ENCODE results near the gene EEFSEC. TPM values are rescaled to one million over a fixed set of nuclear protein-coding genes. Genes with fewer than 3 reads are reported as not detected.

Gene EEFSEC
- polyA plus RNA-seq, 1 donor (not counting 4 experiments of a cell fraction or from before 2014, with no cell fraction given): 8.7 TPM

DNA sequence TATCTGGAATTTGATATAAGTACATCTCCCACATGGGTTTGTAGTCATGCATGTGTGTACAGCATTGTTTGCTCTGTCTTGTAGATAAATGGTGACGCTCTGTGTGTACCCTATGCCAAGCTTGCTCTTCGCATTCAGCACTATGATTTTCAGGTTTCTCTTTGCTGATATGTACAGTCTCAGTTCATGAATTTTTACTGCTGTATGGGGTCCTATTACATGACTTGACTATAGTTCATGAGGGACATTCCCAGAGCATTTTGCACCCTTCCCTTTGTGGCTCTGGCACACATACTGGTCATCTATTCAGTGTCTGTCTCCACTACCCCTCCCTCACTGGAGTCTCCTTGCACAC lies 132.7 kb downstream of the EEFSEC start:
- Histone ChIP-seq H3K9ac (ENCODE audit: control insufficient read depth, extremely low read depth, insufficient read depth, low read length) (no peak overlapping the region), H3K4me2 (ENCODE audit: control insufficient read depth, extremely low read depth, insufficient read depth, low read depth, low read length) (no peak overlapping the region), H2AFZ (ENCODE audit: control insufficient read depth, low read length) (no peak overlapping the region), H4K20me1 (ENCODE audit: control insufficient read depth, extremely low read depth, insufficient read depth, low read length) (no peaks in the 10 kb centered on the region), H3K9me1 (ENCODE audit: control insufficient read depth, extremely low read depth, insufficient read depth, low read length) (no peaks in the 10 kb centered on the region), H3K79me2 (ENCODE audit: control insufficient read depth, insufficient read depth, low read length) (no peaks in the 10 kb centered on the region), H3K4me3 (ENCODE audit: control insufficient read depth in 2 of 3, extremely low read depth in 1 of 3, insufficient read depth in 2 of 3, low read depth in 1 of 3, low read length in 3 of 3) (no peak overlapping the region), H3K27ac (ENCODE audit: control insufficient read depth, insufficient read depth, low read length) (no peak overlapping the region), H3K27me3 (ENCODE audit: control insufficient read depth, extremely low read depth, insufficient read depth, low read length) (no peaks in the 10 kb centered on the region), H3K4me1 (ENCODE audit: control insufficient read depth, extremely low read depth, insufficient read depth, low read length) (no peaks in the 10 kb centered on the region), H3K36me3 (ENCODE audit: control insufficient read depth in 2 of 2, extremely low read depth in 1 of 2, insufficient read depth in 2 of 2, low read length in 2 of 2) (peaks cover 0 to 1% of the 10 kb centered on the region in 2 experiments), H3K9me3 (ENCODE audit: control insufficient read depth, low read depth, low read length) (no peaks in the 10 kb centered on the region)
- no peak for TF ChIP-seq EZH2 (IDR thresholded peaks at IDR 0.05; ENCODE audit: low read length)
- TF ChIP-seq, protein P1, sequence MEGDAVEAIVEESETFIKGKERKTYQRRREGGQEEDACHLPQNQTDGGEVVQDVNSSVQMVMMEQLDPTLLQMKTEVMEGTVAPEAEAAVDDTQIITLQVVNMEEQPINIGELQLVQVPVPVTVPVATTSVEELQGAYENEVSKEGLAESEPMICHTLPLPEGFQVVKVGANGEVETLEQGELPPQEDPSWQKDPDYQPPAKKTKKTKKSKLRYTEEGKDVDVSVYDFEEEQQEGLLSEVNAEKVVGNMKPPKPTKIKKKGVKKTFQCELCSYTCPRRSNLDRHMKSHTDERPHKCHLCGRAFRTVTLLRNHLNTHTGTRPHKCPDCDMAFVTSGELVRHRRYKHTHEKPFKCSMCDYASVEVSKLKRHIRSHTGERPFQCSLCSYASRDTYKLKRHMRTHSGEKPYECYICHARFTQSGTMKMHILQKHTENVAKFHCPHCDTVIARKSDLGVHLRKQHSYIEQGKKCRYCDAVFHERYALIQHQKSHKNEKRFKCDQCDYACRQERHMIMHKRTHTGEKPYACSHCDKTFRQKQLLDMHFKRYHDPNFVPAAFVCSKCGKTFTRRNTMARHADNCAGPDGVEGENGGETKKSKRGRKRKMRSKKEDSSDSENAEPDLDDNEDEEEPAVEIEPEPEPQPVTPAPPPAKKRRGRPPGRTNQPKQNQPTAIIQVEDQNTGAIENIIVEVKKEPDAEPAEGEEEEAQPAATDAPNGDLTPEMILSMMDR (optimal IDR thresholded peaks at IDR 0.05 in 1 of 3, IDR thresholded peaks at IDR 0.05 in 1 of 3, conservative IDR thresholded peaks at IDR 0.05 in 1 of 3; ENCODE audit: extremely low read depth in 1 of 3, insufficient read depth in 2 of 3, low read length in 3 of 3): no peak
- no peak for FAIRE-seq
- DNase-seq (ENCODE audit: low read depth, low spot score): no peak
- dilution Hi-C loops (cut with MboI; ENCODE audit: extremely low pct_ligation_motif_present, low sequenced_read_pairs): no loop called here

DNA sequence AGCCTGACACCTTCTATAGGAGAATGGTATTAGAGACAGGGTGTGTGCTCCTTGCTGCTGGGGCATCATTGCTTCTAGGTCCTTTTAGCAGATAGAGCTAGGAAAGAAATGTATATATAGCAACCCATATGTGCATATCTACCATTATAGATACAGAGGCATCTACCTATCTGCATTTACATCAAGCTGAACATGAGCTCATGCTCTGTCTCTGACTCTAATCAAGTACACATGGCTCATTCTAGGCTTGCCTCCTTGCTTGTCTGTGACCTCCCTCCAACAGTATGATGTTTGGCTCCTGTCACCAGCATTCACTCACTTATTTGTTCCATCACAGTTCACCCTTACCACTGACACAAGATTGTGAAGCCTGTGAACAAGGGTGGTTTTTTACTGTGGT lies 133.4 kb downstream of the EEFSEC start:
- Histone ChIP-seq H3K9ac (ENCODE audit: control insufficient read depth, extremely low read depth, insufficient read depth, low read length) (no peak overlapping the region), H2AFZ (ENCODE audit: control insufficient read depth, low read length) (no peak overlapping the region), H3K9me1 (ENCODE audit: control insufficient read depth, extremely low read depth, insufficient read depth, low read length) (no peaks in the 10 kb centered on the region), H3K4me3 (ENCODE audit: control insufficient read depth in 2 of 3, extremely low read depth in 1 of 3, insufficient read depth in 2 of 3, low read depth in 1 of 3, low read length in 3 of 3) (no peak overlapping the region), H3K9me3 (ENCODE audit: control insufficient read depth, low read depth, low read length) (no peaks in the 10 kb centered on the region), H4K20me1 (ENCODE audit: control insufficient read depth, extremely low read depth, insufficient read depth, low read length) (no peaks in the 10 kb centered on the region), H3K27me3 (ENCODE audit: control insufficient read depth, extremely low read depth, insufficient read depth, low read length) (no peaks in the 10 kb centered on the region), H3K79me2 (ENCODE audit: control insufficient read depth, insufficient read depth, low read length) (no peaks in the 10 kb centered on the region), H3K36me3 (ENCODE audit: control insufficient read depth in 2 of 2, extremely low read depth in 1 of 2, insufficient read depth in 2 of 2, low read length in 2 of 2) (peaks cover 0 to 1% of the 10 kb centered on the region in 2 experiments), H3K4me1 (ENCODE audit: control insufficient read depth, extremely low read depth, insufficient read depth, low read length) (no peaks in the 10 kb centered on the region), H3K27ac (ENCODE audit: control insufficient read depth, insufficient read depth, low read length) (no peak overlapping the region), H3K4me2 (ENCODE audit: control insufficient read depth, extremely low read depth, insufficient read depth, low read depth, low read length) (no peak overlapping the region)
- dilution Hi-C loops (cut with MboI; ENCODE audit: extremely low pct_ligation_motif_present, low sequenced_read_pairs): no loop called here
- DNase-seq (ENCODE audit: low read depth, low spot score) (no peak), FAIRE-seq (no peak)
- TF ChIP-seq, protein P1 (optimal IDR thresholded peaks at IDR 0.05 in 1 of 3, IDR thresholded peaks at IDR 0.05 in 1 of 3, conservative IDR thresholded peaks at IDR 0.05 in 1 of 3; ENCODE audit: extremely low read depth in 1 of 3, insufficient read depth in 2 of 3, low read length in 3 of 3): no peak
- TF ChIP-seq EZH2 (IDR thresholded peaks at IDR 0.05; ENCODE audit: low read length): no peak
